Right lobe of liver (tissue), 6 donors: ENCODE data around the gene PTGDS. TPM values are rescaled to one million over a fixed set of nuclear protein-coding genes. Genes with fewer than 3 reads are reported as not detected.

Experiments used
- ATAC-seq, 4 donors: fragments of 200-7000 bp; cut with Tn5 transposase; one replicate each; pipeline ENCODE4 v1.9.1; 2020; ENCODE audit warnings: mild to moderate bottlenecking in 4 of 4, moderate library complexity in 4 of 4
- DNase-seq, 3 donors: peaks; one replicate each; pipeline ENCODE4 v3.0.0-alpha.2; 2020
- H3K27ac ChIP-seq, 3 donors: fragments of 200-600 bp; one replicate each; pipeline ENCODE4 v1.8.0; 2022
- H3K27me3 ChIP-seq, 2 donors: fragments of 200-600 bp; one replicate each; pipeline ENCODE4 v1.8.0; 2022
- H3K36me3 ChIP-seq, 4 donors: fragments of 200-600 bp; sonication (generic) in 1 of 4; one replicate each; pipeline versions ENCODE4 v1.5.1 to v1.8.0; 2017 to 2022; ENCODE audit warnings: control low read depth in 1 of 4
- H3K4me1 ChIP-seq, 4 donors: fragments of 200-600 bp; sonication (generic) in 1 of 4; one replicate each; pipeline versions ENCODE4 v1.5.1 to v1.8.0; 2017 to 2022; ENCODE audit warnings: control low read depth in 1 of 4
- H3K4me3 ChIP-seq, 3 donors: fragments of 200-600 bp; one replicate each; pipeline ENCODE4 v1.8.0; 2022
- H3K9me3 ChIP-seq, 4 donors: fragments of 200-600 bp; sonication (generic) in 1 of 4; one replicate each; pipeline versions ENCODE4 v1.5.1 to v1.8.0; 2017 to 2022; ENCODE audit warnings: control low read depth in 1 of 4
- CTCF ChIP-seq, 4 donors: fragments of 200-600 bp in 3 of 4; fragments of 450-650 bp in 1 of 4; IDR thresholded peaks; one replicate each; pipeline versions ENCODE4 v1.5.1 to v1.8.0; 2016 to 2022; ENCODE audit warnings: antibody characterized with exemption in 4 of 4, mild to moderate bottlenecking in 2 of 4
- POLR2A ChIP-seq: fragments of 450-650 bp; IDR thresholded peaks from one replicate; pipeline ENCODE4 v1.6.1; 2017; ENCODE audit warnings: antibody characterized with exemption, mild to moderate bottlenecking
- WGBS: methylation state at CpG from one replicate; pipeline ENCODE4 v1.1.6; 2018; ENCODE audit warnings: low coverage, low lambda C conversion rate; ENCODE audit not compliant: insufficient coverage; ENCODE audit errors: missing lambda C conversion rate; 5-methylcytosine and 5-hydroxymethylcytosine counted together
- intact Hi-C, 2 donors: fragments of 100-400 bp; cut with DNase I; formaldehyde crosslinking; loops; one replicate each; pipeline versions ENCODE4 v1.11.2 to v1.14.1; 2022
- total RNA-seq, 6 experiments: library from RNA; depleted of rRNA in 2 of 6; stranded (reverse); fragments of >200 nt in 2 of 6; fragmentation: NEBNext Ultra II Directional in 3 of 6; extraction: Animal tissue kit (Norgen Biotek cat#: 25700) in 3 of 6; gene quantifications; one replicate each; pipeline versions ENCODE4 v1.1.0 to v1.2.4, GENCODE V29; 2016 to 2023
- donor health status: DM: no; HTN: yes; CAD: no.
- donor health status: DM: no; HTN: no; CAD: no.
- donor health status: DM: no; HTN: no; CAD: no.
- donor health status: DM: no; HTN: yes; CAD: no.
- donor health status: DM: no; HTN: yes; CAD: no.

Gene PTGDS
- total RNA-seq, 6 experiments from 2014 or later: 4.3 to 21.9 (median 6.0) TPM

GRCh38 chr9:136981588-136982231, 4.4 kb downstream of the PTGDS start:
- Histone ChIP-seq H3K36me3 (no peaks in the 10 kb centered on the region), H3K4me1 (no peaks in the 10 kb centered on the region), H3K27me3 (no peaks in the 10 kb centered on the region), H3K9me3 (no peaks in the 10 kb centered on the region), H3K27ac (no peak overlapping the region), H3K4me3 (no peak overlapping the region)
- DNase-seq (no peak), ATAC-seq (peak; percentile 35 to 61 (median 56))
- WGBS: 84% methylated on average over 8 of the region's 17 CpGs
- intact Hi-C loops: no loop called here
- TF ChIP-seq POLR2A (no peak), CTCF (IDR thresholded peaks at IDR 0.05) (no peak)

- no peak within 1 kb of the TSS for H3K27ac ChIP-seq
- no CpG with 5 or more reads among the region's 18 CpGs for WGBS
- no peaks in the 10 kb centered on the region for H3K36me3 ChIP-seq
- H3K4me1 ChIP-seq: no peaks in the 10 kb centered on the region
- H3K4me3 ChIP-seq: no peak within 1 kb of the TSS
- ATAC-seq (no peak), DNase-seq (no peak)
- H3K9me3 ChIP-seq: no peaks in the 10 kb centered on the region
- TF ChIP-seq POLR2A (no peak), CTCF (IDR thresholded peaks at IDR 0.05) (no peak)
- no peaks in the 10 kb centered on the region for H3K27me3 ChIP-seq
- intact Hi-C loops: no loop called here
These were observed 5.1 kb downstream of the PTGDS start, which contains the start of gene LCNL1 for GRCh38 chr9:136982232-136983051. Gene LCNL1, plus strand, starts transcription at chr9:136982993. Its CDS starts 594 bp downstream, at chr9:136983587.

- Histone ChIP-seq H3K27ac (no peak overlapping the region), H3K4me3 (no peak overlapping the region), H3K4me1 (no peaks in the 10 kb centered on the region), H3K36me3 (no peaks in the 10 kb centered on the region), H3K9me3 (no peaks in the 10 kb centered on the region), H3K27me3 (no peaks in the 10 kb centered on the region)
- TF ChIP-seq POLR2A (no peak), CTCF (IDR thresholded peaks at IDR 0.05) (no peak)
- WGBS: 56% methylated on average over 4 of the region's 9 CpGs
- intact Hi-C loops: no loop called here
- ATAC-seq (no peak), DNase-seq (no peak)
These were observed 5.9 kb downstream of the PTGDS start for GRCh38 chr9:136983167-136983566.

- 63% methylated on average over 3 of the region's 11 CpGs for WGBS
- Histone ChIP-seq H3K4me1 (no peaks in the 10 kb centered on the region), H3K27ac (no peak overlapping the region), H3K9me3 (no peaks in the 10 kb centered on the region), H3K36me3 (no peaks in the 10 kb centered on the region), H3K27me3 (no peaks in the 10 kb centered on the region), H3K4me3 (no peak overlapping the region)
- TF ChIP-seq CTCF (IDR thresholded peaks at IDR 0.05) (no peak), POLR2A (no peak)
- DNase-seq (no peak), ATAC-seq (no peak)
- intact Hi-C loops: no loop called here
These were observed 6.5 kb downstream of the PTGDS start for GRCh38 chr9:136983656-136984314.
